B cell (primary cell): ENCODE results near the gene ZBTB21. TPM values are rescaled to one million over a fixed set of nuclear protein-coding genes. Genes with fewer than 3 reads are reported as not detected.
"Not testable (repeated sequence)": the region's sequence is repeated elsewhere in the genome, so short reads cannot be mapped to it uniquely, and the experiment has no call there.

Source experiments
- ATAC-seq: fragments of 200-7000 bp; cut with Tn5 transposase; one replicate; pipeline ENCODE4 v1.10.0; 2021; ENCODE audit warnings: low read depth, mild to moderate bottlenecking, moderate number of reproducible peaks, moderate library complexity
- CTCF ChIA-PET: fragments of 350-600 bp; sonication (Branson Sonifier 250); formaldehyde crosslinking; loops from one replicate; lab custom pipeline; 2021; ENCODE audit warnings: antibody characterized with exemption, inconsistent platforms; lab: Charles Lee
- POLR2A ChIA-PET: fragments of 350-600 bp; sonication (Branson Sonifier 250); formaldehyde crosslinking; loops from one replicate; lab custom pipeline; 2021; ENCODE audit warnings: antibody characterized with exemption; lab: Charles Lee
- DNase-seq: peaks from one replicate; pipeline ENCODE4 v3.0.0; 2013
- H2AFZ ChIP-seq: 2 replicates; pipeline ENCODE4 v1.6.1; 2012; ENCODE audit warnings: mild to moderate bottlenecking, low read depth, low read length; ENCODE audit not compliant: insufficient read depth, poor library complexity, severe bottlenecking
- H3K27ac ChIP-seq, 2 donors: 1 replicate in 1 of 2; 2 replicates in 1 of 2; pipeline ENCODE4 v1.5.1; 2012 to 2013; ENCODE audit warnings: low read length in 2 of 2, mild to moderate bottlenecking in 2 of 2, moderate library complexity in 1 of 2
- H3K27me3 ChIP-seq, 4 experiments: fragments of 200-600 bp in 1 of 4; sonication (generic) in 1 of 4; replicated peaks in 1 of 4; 1 replicate in 2 of 4; 2 replicates in 2 of 4; pipeline versions ENCODE4 v1.6.1 to v1.7.0; 2013 to 2016; ENCODE audit warnings: low read length in 3 of 4, mild to moderate bottlenecking in 2 of 4, mixed read lengths in 1 of 4, moderate library complexity in 1 of 4; ENCODE audit not compliant: insufficient read depth in 4 of 4, control insufficient read depth in 3 of 4; ENCODE audit errors: control extremely low read depth in 1 of 4
- H3K36me3 ChIP-seq, 2 experiments: replicated peaks in 1 of 2; 1 replicate in 1 of 2; 2 replicates in 1 of 2; pipeline versions ENCODE4 v1.6.1 to v1.7.1; 2013; ENCODE audit warnings: low read length in 1 of 2; ENCODE audit not compliant: insufficient read depth in 2 of 2, control insufficient read depth in 1 of 2; ENCODE audit errors: control extremely low read depth in 1 of 2, extremely low read depth in 1 of 2
- H3K4me1 ChIP-seq, 2 donors: fragments of 200-600 bp in 1 of 2; sonication (generic) in 1 of 2; 1 replicate in 1 of 2; 2 replicates in 1 of 2; pipeline versions ENCODE4 v1.5.1 to v1.6.1; 2013 to 2017; ENCODE audit warnings: low read length in 2 of 2; ENCODE audit not compliant: control insufficient read depth in 2 of 2, insufficient read depth in 2 of 2
- H3K4me2 ChIP-seq: replicated peaks from 2 replicates; pipeline ENCODE3; 2012; ENCODE audit warnings: mild to moderate bottlenecking, low read depth, low read length; ENCODE audit not compliant: poor library complexity, severe bottlenecking
- H3K4me3 ChIP-seq, 5 experiments: fragments of 200-600 bp in 1 of 5; sonication (generic) in 1 of 5; 1 replicate in 3 of 5; 2 replicates in 2 of 5; pipeline versions ENCODE4 v1.5.1 to v1.7.0; 2011 to 2016; ENCODE audit warnings: low read length in 4 of 5, mild to moderate bottlenecking in 4 of 5, low read depth in 2 of 5, control low read depth in 1 of 5, moderate library complexity in 1 of 5; ENCODE audit not compliant: insufficient read depth in 1 of 5; ENCODE audit errors: control extremely low read depth in 1 of 5, extremely low read depth in 1 of 5
- H3K79me2 ChIP-seq: fragments of 200-600 bp; sonication (generic); one replicate; pipeline ENCODE4 v1.6.0; 2016; ENCODE audit warnings: low read length; ENCODE audit not compliant: control insufficient read depth, insufficient read depth
- H3K9ac ChIP-seq: fragments of 200-600 bp; sonication (generic); 2 replicates; pipeline ENCODE4 v1.6.1; 2017; ENCODE audit warnings: mild to moderate bottlenecking, low read length, moderate library complexity
- H3K9me3 ChIP-seq, 3 donors: one replicate each; pipeline versions ENCODE4 v1.6.1 to v1.7.1; 2013; ENCODE audit warnings: low read length in 2 of 3; ENCODE audit not compliant: control insufficient read depth in 2 of 3, insufficient read depth in 1 of 3; ENCODE audit errors: control extremely low read depth in 1 of 3
- H4K20me1 ChIP-seq: 2 replicates; pipeline ENCODE4 v1.6.0; 2012; ENCODE audit warnings: mild to moderate bottlenecking, low read length; ENCODE audit not compliant: insufficient read depth, control insufficient read depth, poor library complexity, severe bottlenecking
- H3K27ac Mint-ChIP-seq: one replicate; pipeline ENCODE4 v1.8.0; 2021; ENCODE audit warnings: mixed read lengths
- H3K27me3 Mint-ChIP-seq: one replicate; pipeline ENCODE4 v1.8.0; 2021; ENCODE audit warnings: mixed read lengths
- H3K4me1 Mint-ChIP-seq: one replicate; pipeline ENCODE4 v1.8.0; 2021; ENCODE audit warnings: mixed read lengths
- H3K4me3 Mint-ChIP-seq: one replicate; pipeline ENCODE4 v1.8.0; 2021; ENCODE audit warnings: mixed read lengths
- H3K9me3 Mint-ChIP-seq: one replicate; pipeline ENCODE4 v1.8.0; 2022; ENCODE audit warnings: mixed read lengths; ENCODE audit not compliant: insufficient read depth
- CTCF ChIP-seq: fragments of 200-600 bp; IDR thresholded peaks from one replicate; pipeline ENCODE4 v1.8.0; 2022; ENCODE audit warnings: antibody characterized with exemption, mild to moderate bottlenecking
- EZH2 ChIP-seq: IDR thresholded peaks from 2 replicates; pipeline ENCODE4 v1.6.1; 2012; ENCODE audit warnings: borderline replicate concordance, low read depth, mild to moderate bottlenecking, moderate library complexity, low read length; ENCODE audit not compliant: insufficient read depth, poor library complexity, severe bottlenecking
- WGBS: methylation state at CpG from one replicate; pipeline ENCODE4 v1.1.5; 2013; ENCODE audit warnings: missing lambda C conversion rate; ENCODE audit not compliant: insufficient coverage; 5-methylcytosine and 5-hydroxymethylcytosine counted together
- intact Hi-C: fragments of 100-400 bp; cut with micrococcal nuclease; formaldehyde crosslinking; loops from one replicate; pipeline ENCODE4 v1.10.0; 2022
- polyA plus RNA-seq: library from polyadenylated mRNA; depleted of rRNA; stranded (reverse); fragments of >200 nt; gene quantifications from 2 replicates; pipeline ENCODE4 v1.2.3, GENCODE V29; 2012
- total RNA-seq, 2 donors: library from RNA; stranded (reverse); fragments of 120-200 nt in 1 of 2; gene quantifications; 1 replicate in 1 of 2; 2 replicates in 1 of 2; pipeline versions ENCODE4 v1.2.3 to v1.2.4, GENCODE V29; 2013 to 2022

The ZBTB21 gene
- total and polyA plus RNA-seq, 2 donors (not counting 1 experiment from before 2014, with no cell fraction given) = 12.4 to 40.1 TPM

GRCh38 chr21:41995577-41995976, 14.6 kb downstream of the ZBTB21 start:
- intact Hi-C loops = no loop called here
- no peak overlapping the region for H2AFZ ChIP-seq
- WGBS = 95% methylated on average over 3 of the region's 3 CpGs

GRCh38 chr21:41994613-41995012, 15.5 kb downstream of the ZBTB21 start:
- H3K4me1 ChIP-seq, H3K27me3 Mint-ChIP-seq, DNase-seq, H3K9me3 Mint-ChIP-seq, H3K4me1 Mint-ChIP-seq, H3K9ac ChIP-seq, H3K4me3 ChIP-seq, intact Hi-C loops, H3K9me3 ChIP-seq, H3K4me3 Mint-ChIP-seq, H2AFZ ChIP-seq, H3K27me3 ChIP-seq, H4K20me1 ChIP-seq, H3K27ac Mint-ChIP-seq, POLR2A ChIA-PET, ATAC-seq, H3K27ac ChIP-seq, H3K4me2 ChIP-seq: not testable (repeated sequence)
- WGBS = no CpG with 5 or more reads among the region's 5 CpGs
- peaks cover 0 to 41% of the 10 kb centered on the region in 2 experiments for H3K36me3 ChIP-seq
- CTCF ChIA-PET = interaction anchor here (1.5 kb wide), 1 partner anchor 113 kb away, joined by 4 read pairs; no protein-coding TSS in a partner anchor
- H3K79me2 ChIP-seq = peaks cover 14% of the 10 kb centered on the region

More at GRCh38 chr21:41995577-41995976, 14.6 kb downstream of the ZBTB21 start:
- Mint-ChIP-seq H3K27me3 (no peaks in the 10 kb centered on the region), H3K9me3 (no peaks in the 10 kb centered on the region), H3K27ac (no peak overlapping the region), H3K4me1 (no peaks in the 10 kb centered on the region), H3K4me3 (no peak overlapping the region)
- TF ChIP-seq CTCF (no peak), EZH2 (no peak)
- H3K36me3 ChIP-seq = peaks cover 0 to 47% of the 10 kb centered on the region in 2 experiments
- H3K79me2 ChIP-seq = peaks cover 15% of the 10 kb centered on the region
- H3K9ac ChIP-seq = no peak overlapping the region
- POLR2A ChIA-PET = no interaction called here
- CTCF ChIA-PET = interaction anchor here (1.6 kb wide), 1 partner anchor 112 kb away, joined by 4 read pairs; no protein-coding TSS in a partner anchor
- no peak overlapping the region for H3K4me3 ChIP-seq
- peaks cover 0 to 10% (median 8%) of the 10 kb centered on the region in 3 donors for H3K9me3 ChIP-seq
- H4K20me1 ChIP-seq = peaks cover 14% of the 10 kb centered on the region
- no peak overlapping the region for H3K4me2 ChIP-seq
- no peaks in the 10 kb centered on the region for H3K27me3 ChIP-seq
- no peaks in the 10 kb centered on the region for H3K4me1 ChIP-seq
- no peak overlapping the region for H3K27ac ChIP-seq
- no peak for ATAC-seq
- no peak for DNase-seq
